ENCODE data around the gene PITPNC1. TPM values are rescaled to one million over a fixed set of nuclear protein-coding genes. Genes with fewer than 3 reads are reported as not detected.
"Not testable (repeated sequence)": the region's sequence is repeated elsewhere in the genome, so short reads cannot be mapped to it uniquely, and the experiment has no call there.

The PITPNC1 gene
- total RNA-seq, 1 donor from 2014 or later: 19.3 TPM

- ChIA-PET POLR2A (interaction anchor here (0.6 kb wide), 1 partner anchor 8 kb away, joined by 3 read pairs; no protein-coding TSS in a partner anchor), CTCF (no interaction called here)
- Mint-ChIP-seq H3K4me3 (no peak overlapping the region), H3K27me3 (no peaks in the 10 kb centered on the region), H3K9me3 (no peaks in the 10 kb centered on the region), H3K36me3 (ENCODE audit: low read depth) (peaks cover 2% of the 10 kb centered on the region), H3K27ac (no peak overlapping the region), H3K4me1 (peaks cover 6% of the 10 kb centered on the region)
- intact Hi-C loops (cut with micrococcal nuclease): no loop called here
- ATAC-seq (ENCODE audit: low read depth) (no peak), DNase-seq (no peak)
- no peak for TF ChIP-seq CTCF (IDR thresholded peaks at IDR 0.05)
Observed at GRCh38 chr17:67647482-67647881, 270.4 kb downstream of the PITPNC1 start.

GRCh38 chr17:67648032-67648905 is 271.2 kb downstream of the PITPNC1 start:
- intact Hi-C loops (cut with micrococcal nuclease): no loop called here
- Mint-ChIP-seq H3K27me3 (no peaks in the 10 kb centered on the region), H3K36me3 (ENCODE audit: low read depth) (peaks cover 2% of the 10 kb centered on the region), H3K4me3 (no peak overlapping the region), H3K9me3 (no peaks in the 10 kb centered on the region), H3K4me1 (peaks cover 6% of the 10 kb centered on the region), H3K27ac (no peak overlapping the region)
- no peak for DNase-seq
- ChIA-PET CTCF (no interaction called here), POLR2A (no interaction called here)
- ATAC-seq (ENCODE audit: low read depth): no peak
- TF ChIP-seq CTCF (IDR thresholded peaks at IDR 0.05): no peak

GRCh38 chr17:67648906-67649295 is 271.8 kb downstream of the PITPNC1 start:
- H3K9me3 Mint-ChIP-seq; H3K27me3 Mint-ChIP-seq; ATAC-seq (ENCODE audit: low read depth); CTCF ChIA-PET; H3K4me3 Mint-ChIP-seq; POLR2A ChIA-PET; intact Hi-C loops (cut with micrococcal nuclease); H3K4me1 Mint-ChIP-seq; DNase-seq; H3K36me3 Mint-ChIP-seq (ENCODE audit: low read depth); H3K27ac Mint-ChIP-seq: not testable (repeated sequence)

- ATAC-seq (ENCODE audit: low read depth) (no peak), DNase-seq (no peak)
- H3K9me3 Mint-ChIP-seq: no peaks in the 10 kb centered on the region
- H3K27ac Mint-ChIP-seq: no peak overlapping the region
- H3K4me1 Mint-ChIP-seq: peaks cover 6% of the 10 kb centered on the region
- POLR2A ChIA-PET: no interaction called here
- H3K27me3 Mint-ChIP-seq: no peaks in the 10 kb centered on the region
- CTCF ChIA-PET: no interaction called here
- intact Hi-C loops (cut with micrococcal nuclease): no loop called here
- TF ChIP-seq CTCF (IDR thresholded peaks at IDR 0.05): no peak
- H3K4me3 Mint-ChIP-seq: no peak overlapping the region
- peaks cover 2% of the 10 kb centered on the region for H3K36me3 Mint-ChIP-seq (ENCODE audit: low read depth)
Observed at GRCh38 chr17:67649891-67650290, 272.8 kb downstream of the PITPNC1 start.

- DNase-seq; H3K9me3 Mint-ChIP-seq; H3K27ac Mint-ChIP-seq; H3K4me3 Mint-ChIP-seq; CTCF ChIA-PET; ATAC-seq (ENCODE audit: low read depth); H3K36me3 Mint-ChIP-seq (ENCODE audit: low read depth); H3K4me1 Mint-ChIP-seq; POLR2A ChIA-PET; intact Hi-C loops (cut with micrococcal nuclease); H3K27me3 Mint-ChIP-seq: not testable (repeated sequence)
Observed at GRCh38 chr17:67651218-67651579, 274.1 kb downstream of the PITPNC1 start.

GRCh38 chr17:67652433-67652832 is 275.4 kb downstream of the PITPNC1 start:
- POLR2A ChIA-PET: no interaction called here
- H3K9me3 Mint-ChIP-seq: no peaks in the 10 kb centered on the region
- DNase-seq (no peak), ATAC-seq (ENCODE audit: low read depth) (no peak)
- H3K27ac Mint-ChIP-seq: no peak overlapping the region
- TF ChIP-seq CTCF (IDR thresholded peaks at IDR 0.05): no peak
- intact Hi-C loops (cut with micrococcal nuclease): no loop called here
- H3K4me1 Mint-ChIP-seq: peaks cover 6% of the 10 kb centered on the region
- no peaks in the 10 kb centered on the region for H3K27me3 Mint-ChIP-seq
- CTCF ChIA-PET: no interaction called here
- H3K36me3 Mint-ChIP-seq (ENCODE audit: low read depth): peaks cover 2% of the 10 kb centered on the region
- no peak overlapping the region for H3K4me3 Mint-ChIP-seq
